ENCODE measurements around the gene BBC3.

- TF ChIP-seq CTCF (IDR thresholded peaks at IDR 0.05) (no peak), EZH2 (IDR thresholded peaks at IDR 0.05) (no peak)
These were observed 20.9 kb downstream of the BBC3 start for GRCh38 chr19:47210180-47210490.

Measured in neural progenitor cell (in vitro differentiated cells).